ENCODE data around the gene TRAM2. TPM values are rescaled to one million over a fixed set of nuclear protein-coding genes. Genes with fewer than 3 reads are reported as not detected.

Gene TRAM2
- total RNA-seq, 1 experiment from 2014 or later = 17.7 TPM

DNA sequence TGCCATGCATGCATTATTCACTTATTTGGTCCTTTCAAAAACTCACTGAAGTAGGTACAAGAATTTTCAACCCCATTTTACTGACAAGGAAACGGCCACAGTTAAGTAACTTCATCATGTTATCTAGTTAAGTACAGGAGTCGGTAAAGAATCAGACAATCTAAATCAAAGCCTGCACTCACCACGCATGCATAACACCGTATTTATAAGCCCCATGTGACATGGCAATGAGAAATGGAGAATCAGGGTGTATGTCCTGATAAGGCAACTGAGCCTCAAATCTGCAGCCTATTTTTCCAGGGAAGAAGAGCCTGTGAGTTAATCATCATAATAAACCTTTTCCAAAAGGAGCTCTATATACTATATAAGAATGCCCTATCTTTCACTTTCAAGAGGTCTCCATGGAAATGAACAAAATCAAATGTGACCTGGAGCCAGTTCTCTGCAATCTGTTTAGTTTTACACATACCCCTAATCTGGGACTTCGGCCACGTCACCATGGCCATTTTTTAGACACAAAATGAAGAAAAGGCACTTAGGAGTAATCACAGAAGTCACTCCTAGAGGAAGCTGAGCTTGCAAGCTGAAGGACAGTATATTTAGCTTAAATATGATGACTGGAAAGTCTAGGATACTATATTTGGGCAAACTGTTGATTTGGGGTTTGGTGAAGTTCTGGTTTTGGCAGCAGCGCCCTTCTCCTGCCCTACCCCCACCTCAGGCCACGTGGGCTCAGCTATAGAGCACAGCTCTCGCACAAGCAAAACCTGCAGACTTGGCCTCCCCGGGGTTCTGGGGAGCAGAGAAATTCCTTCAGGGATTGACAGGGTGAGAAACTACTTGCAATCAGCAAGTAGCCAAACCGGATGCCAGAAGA lies 19.2 kb downstream of the TRAM2 start:
- POLR2A ChIA-PET (ENCODE audit: unreplicated experiment) = no interaction called here
- Histone ChIP-seq H3K27ac (ENCODE audit: low read length) (no peak overlapping the region), H3K27me3 (ENCODE audit: low read length) (no peaks in the 10 kb centered on the region), H3K79me2 (ENCODE audit: low read length) (peaks cover 33% of the 10 kb centered on the region), H3K9ac (ENCODE audit: low read length) (no peak overlapping the region), H4K20me1 (ENCODE audit: low read length) (no peaks in the 10 kb centered on the region), H3K4me1 (ENCODE audit: insufficient read depth, low read length) (peaks cover 5% of the 10 kb centered on the region; the same call in 1 of the 2 replicates), H2AFZ (ENCODE audit: low read length) (no peak overlapping the region), H3K4me2 (ENCODE audit: low read length) (no peak overlapping the region), H3F3A (ENCODE audit: low read length, unreplicated experiment) (no peaks in the 10 kb centered on the region), H3K4me3 (ENCODE audit: low read length) (no peak overlapping the region), H3K36me3 (ENCODE audit: low read depth, low read length) (no peaks in the 10 kb centered on the region), H3K9me3 (ENCODE audit: low read length) (no peaks in the 10 kb centered on the region), H3K9me2 (replicated peaks; ENCODE audit: low read length) (no peaks in the 10 kb centered on the region)
- BruUV-seq (replicated peaks) = no TSS peak
- DNase-seq (no peak), ATAC-seq (no peak)
- CTCF ChIA-PET = no interaction called here
- TF ChIP-seq, protein P1, sequence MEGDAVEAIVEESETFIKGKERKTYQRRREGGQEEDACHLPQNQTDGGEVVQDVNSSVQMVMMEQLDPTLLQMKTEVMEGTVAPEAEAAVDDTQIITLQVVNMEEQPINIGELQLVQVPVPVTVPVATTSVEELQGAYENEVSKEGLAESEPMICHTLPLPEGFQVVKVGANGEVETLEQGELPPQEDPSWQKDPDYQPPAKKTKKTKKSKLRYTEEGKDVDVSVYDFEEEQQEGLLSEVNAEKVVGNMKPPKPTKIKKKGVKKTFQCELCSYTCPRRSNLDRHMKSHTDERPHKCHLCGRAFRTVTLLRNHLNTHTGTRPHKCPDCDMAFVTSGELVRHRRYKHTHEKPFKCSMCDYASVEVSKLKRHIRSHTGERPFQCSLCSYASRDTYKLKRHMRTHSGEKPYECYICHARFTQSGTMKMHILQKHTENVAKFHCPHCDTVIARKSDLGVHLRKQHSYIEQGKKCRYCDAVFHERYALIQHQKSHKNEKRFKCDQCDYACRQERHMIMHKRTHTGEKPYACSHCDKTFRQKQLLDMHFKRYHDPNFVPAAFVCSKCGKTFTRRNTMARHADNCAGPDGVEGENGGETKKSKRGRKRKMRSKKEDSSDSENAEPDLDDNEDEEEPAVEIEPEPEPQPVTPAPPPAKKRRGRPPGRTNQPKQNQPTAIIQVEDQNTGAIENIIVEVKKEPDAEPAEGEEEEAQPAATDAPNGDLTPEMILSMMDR (conservative IDR thresholded peaks at IDR 0.05; ENCODE audit: low read depth, low read length) = no peak
- TF ChIP-seq EZH2 (IDR thresholded peaks at IDR 0.05; ENCODE audit: low read length, unreplicated experiment) (no peak), EZH2phosphoT487 (IDR thresholded peaks at IDR 0.05; ENCODE audit: borderline replicate concordance, low read length) (no peak)
- intact Hi-C loops (cut with micrococcal nuclease) = no loop called here

DNA sequence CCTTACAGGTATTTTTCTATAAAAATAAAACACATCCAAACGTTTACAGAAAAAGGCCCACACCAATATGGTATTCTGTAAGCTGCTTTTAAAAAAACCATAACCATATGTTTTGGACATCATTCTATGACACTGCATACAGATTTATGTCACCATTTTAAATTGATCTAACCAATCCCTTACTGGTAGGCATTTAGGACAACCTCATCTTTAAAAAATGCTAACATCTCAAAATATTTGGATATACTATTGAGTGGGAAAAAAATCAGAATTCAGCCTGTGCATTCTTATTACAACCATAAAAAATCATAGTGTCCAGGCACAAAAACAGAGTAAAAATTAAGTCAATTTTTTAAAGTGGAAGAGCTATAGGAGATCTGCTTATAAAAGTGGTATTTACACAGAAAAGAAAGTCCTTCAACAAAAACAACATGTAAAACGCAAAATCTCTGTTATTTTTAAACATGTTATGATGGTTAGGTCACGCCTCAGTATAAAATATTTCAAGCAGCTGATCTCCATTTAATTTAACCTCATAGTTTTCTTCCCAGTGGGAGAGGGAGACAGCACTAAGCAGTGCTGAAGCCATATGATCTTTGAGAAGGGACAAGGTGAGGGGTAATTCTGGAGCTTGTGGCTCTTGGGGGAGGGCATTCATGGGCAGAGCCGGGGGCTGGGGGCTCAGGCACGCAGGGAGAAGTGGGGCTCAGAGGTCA lies 21.2 kb downstream of the TRAM2 start:
- no peak for ATAC-seq
- no peak overlapping the region for H3K9ac ChIP-seq (ENCODE audit: low read length)

More for the DNA sequence above, 21.2 kb downstream of the TRAM2 start:
- H3K4me3 ChIP-seq (ENCODE audit: low read length) = no peak overlapping the region
- H3F3A ChIP-seq (ENCODE audit: low read length, unreplicated experiment) = no peaks in the 10 kb centered on the region
- H3K9me2 ChIP-seq (replicated peaks; ENCODE audit: low read length) = no peaks in the 10 kb centered on the region
- H3K27me3 ChIP-seq (ENCODE audit: low read length) = no peaks in the 10 kb centered on the region
- peaks cover 22% of the 10 kb centered on the region for H3K4me1 ChIP-seq (ENCODE audit: insufficient read depth, low read length)
- H2AFZ ChIP-seq (ENCODE audit: low read length) = no peak overlapping the region
- intact Hi-C loops (cut with micrococcal nuclease) = no loop called here
- no peaks in the 10 kb centered on the region for H4K20me1 ChIP-seq (ENCODE audit: low read length)
- no peak overlapping the region for H3K27ac ChIP-seq (ENCODE audit: low read length)
- TF ChIP-seq EZH2phosphoT487 (IDR thresholded peaks at IDR 0.05; ENCODE audit: borderline replicate concordance, low read length) (no peak), EZH2 (IDR thresholded peaks at IDR 0.05; ENCODE audit: low read length, unreplicated experiment) (no peak)
- TF ChIP-seq, protein P1 (conservative IDR thresholded peaks at IDR 0.05; ENCODE audit: low read depth, low read length) = no peak
- CTCF ChIA-PET = no interaction called here
- peaks cover 29% of the 10 kb centered on the region for H3K79me2 ChIP-seq (ENCODE audit: low read length)
- H3K4me2 ChIP-seq (ENCODE audit: low read length) = no peak overlapping the region
- BruUV-seq (replicated peaks) = no TSS peak
- H3K9me3 ChIP-seq (ENCODE audit: low read length) = no peaks in the 10 kb centered on the region
- H3K36me3 ChIP-seq (ENCODE audit: low read depth, low read length) = no peaks in the 10 kb centered on the region
- no peak for DNase-seq
- POLR2A ChIA-PET (ENCODE audit: unreplicated experiment) = no interaction called here

All from PC-3 (cell line).